ENCODE data around the gene C8G. TPM values are rescaled to one million over a fixed set of nuclear protein-coding genes. Genes with fewer than 3 reads are reported as not detected.

Gene C8G
- total RNA-seq, 1 experiment from 2014 or later = 2.9 TPM

DNA sequence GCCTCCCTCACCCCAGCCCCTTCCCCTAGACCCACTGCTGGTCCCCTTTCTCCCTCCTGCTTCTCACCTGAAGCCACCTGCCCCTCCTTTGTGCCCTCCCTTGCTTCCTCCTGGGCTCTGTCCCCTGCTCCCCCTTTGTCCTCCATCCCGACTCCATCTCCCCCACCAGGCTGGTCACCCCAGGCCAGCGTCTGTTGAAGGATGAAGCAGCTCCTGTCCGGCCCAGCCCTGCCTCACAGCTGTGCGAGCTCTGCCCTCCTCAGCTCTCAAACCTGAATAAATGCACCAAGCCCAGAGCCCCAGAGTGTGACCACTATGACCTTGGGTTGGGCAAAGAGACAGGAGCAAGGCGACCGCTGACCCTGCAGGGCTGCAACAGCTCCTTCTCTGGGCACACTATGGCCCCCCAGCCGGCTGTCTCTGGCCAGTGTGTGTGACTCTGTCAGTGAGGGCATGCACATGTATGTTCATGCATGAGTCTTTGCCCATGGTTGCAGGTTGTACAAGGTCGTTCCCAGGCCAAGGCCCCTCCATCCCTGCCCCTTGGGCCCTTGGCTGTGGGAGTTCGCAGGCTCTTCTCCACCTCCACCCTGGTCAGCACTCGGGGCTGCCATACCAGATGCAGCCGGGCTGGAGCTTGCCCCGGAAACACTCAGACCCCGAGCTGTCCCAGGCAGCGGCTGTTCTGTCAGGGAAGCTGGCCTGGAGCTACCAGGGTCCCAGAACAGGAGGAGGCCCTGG lies 10.3 kb downstream of the C8G start:
- no peaks in the 10 kb centered on the region for H3K9me3 ChIP-seq (ENCODE audit: control insufficient read depth, insufficient read depth, low read depth, low read length)
- no peak for DNase-seq (ENCODE audit: low read depth, low spot score)
- intact Hi-C loops (cut with micrococcal nuclease; ENCODE audit: unreplicated experiment) = no loop called here
- no peak overlapping the region for H3K4me3 ChIP-seq (ENCODE audit: low read depth in 2 of 2, low read length in 2 of 2)
- CTCF ChIA-PET = no interaction called here
- no peak overlapping the region for H3K27ac ChIP-seq (ENCODE audit: low read length)
- ATAC-seq = no peak
- H3K36me3 ChIP-seq (ENCODE audit: control insufficient read depth, insufficient read depth, low read length) = no peaks in the 10 kb centered on the region
- no peak for TF ChIP-seq TCF7L2 (IDR thresholded peaks at IDR 0.05; ENCODE audit: low read depth, low read length)
- TF ChIP-seq SIN3A (IDR thresholded peaks at IDR 0.05; ENCODE audit: borderline replicate concordance, insufficient read depth, low read depth, low read length) = no peak
- no peak for TF ChIP-seq REST (IDR thresholded peaks at IDR 0.05; ENCODE audit: insufficient read depth in 1 of 2, low read depth in 2 of 2, low read length in 1 of 2)
- no peak for TF ChIP-seq CTCF (IDR thresholded peaks at IDR 0.05)
- no peak for TF ChIP-seq POLR2AphosphoS5 (IDR thresholded peaks at IDR 0.05; ENCODE audit: low read depth, low read length)
- POLR2A ChIA-PET = no interaction called here
- H3K27me3 ChIP-seq (ENCODE audit: control insufficient read depth, insufficient read depth, low read length) = no peaks in the 10 kb centered on the region
- H3K4me1 ChIP-seq (ENCODE audit: control insufficient read depth, insufficient read depth, low read length) = peaks cover 6% of the 10 kb centered on the region
- in situ Hi-C loops (cut with HindIII; ENCODE audit: low pct_unique_long_range_greater_than_20kb, low sequenced_read_pairs) = no loop called here
- no TSS peak for BruUV-seq (replicated peaks)

DNA sequence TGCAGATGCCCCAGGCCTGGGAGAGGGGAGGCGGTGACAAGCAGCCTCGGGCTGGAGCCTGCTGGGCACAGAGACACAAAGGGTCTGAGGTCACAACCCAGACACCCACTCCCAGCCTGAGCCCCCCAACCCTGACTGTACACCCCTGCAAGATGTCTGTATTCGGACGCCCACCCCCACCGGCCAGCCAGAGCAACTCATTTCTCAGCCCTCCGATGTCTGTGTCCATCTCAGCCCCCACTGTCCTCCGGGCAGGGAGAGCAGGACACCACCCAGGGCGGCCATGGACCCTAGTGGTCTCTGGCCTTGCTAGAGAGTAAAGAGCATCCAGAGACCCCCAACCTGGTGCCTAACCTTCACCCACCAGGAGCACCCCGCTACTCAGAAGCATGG lies 10.9 kb downstream of the C8G start:
- no TSS peak for BruUV-seq (replicated peaks)
- POLR2A ChIA-PET = no interaction called here
- H3K27me3 ChIP-seq (ENCODE audit: control insufficient read depth, insufficient read depth, low read length) = no peaks in the 10 kb centered on the region
- H3K36me3 ChIP-seq (ENCODE audit: control insufficient read depth, insufficient read depth, low read length) = no peaks in the 10 kb centered on the region
- DNase-seq (ENCODE audit: low read depth, low spot score) = no peak
- intact Hi-C loops (cut with micrococcal nuclease; ENCODE audit: unreplicated experiment) = no loop called here
- TF ChIP-seq TCF7L2 (IDR thresholded peaks at IDR 0.05; ENCODE audit: low read depth, low read length) = no peak
- no peak for TF ChIP-seq REST (IDR thresholded peaks at IDR 0.05; ENCODE audit: insufficient read depth in 1 of 2, low read depth in 2 of 2, low read length in 1 of 2)
- no peak for TF ChIP-seq CTCF (IDR thresholded peaks at IDR 0.05)
- TF ChIP-seq SIN3A (IDR thresholded peaks at IDR 0.05; ENCODE audit: borderline replicate concordance, insufficient read depth, low read depth, low read length) = no peak
- TF ChIP-seq POLR2AphosphoS5 (IDR thresholded peaks at IDR 0.05; ENCODE audit: low read depth, low read length) = no peak
- peaks cover under 1% of the 10 kb centered on the region; the same call in 1 of the 2 replicates for H3K4me1 ChIP-seq (ENCODE audit: control insufficient read depth, insufficient read depth, low read length)
- no peak for ATAC-seq
- in situ Hi-C loops (cut with HindIII; ENCODE audit: low pct_unique_long_range_greater_than_20kb, low sequenced_read_pairs) = no loop called here
- H3K4me3 ChIP-seq (ENCODE audit: low read depth in 2 of 2, low read length in 2 of 2) = no peak overlapping the region
- CTCF ChIA-PET = no interaction called here
- no peak overlapping the region for H3K27ac ChIP-seq (ENCODE audit: low read length)
- no peaks in the 10 kb centered on the region for H3K9me3 ChIP-seq (ENCODE audit: control insufficient read depth, insufficient read depth, low read depth, low read length)
